ENCODE results near the gene CDCA5. TPM values are rescaled to one million over a fixed set of nuclear protein-coding genes. Genes with fewer than 3 reads are reported as not detected.
A peak's percentile ranks its signal among the peaks of the same experiment; 100 is the strongest.

CDCA5 gene
- total RNA-seq, 4 donors from 2014 or later, result 0.56 to 2.8 (median 1.4) TPM; not detected in 1

DNA sequence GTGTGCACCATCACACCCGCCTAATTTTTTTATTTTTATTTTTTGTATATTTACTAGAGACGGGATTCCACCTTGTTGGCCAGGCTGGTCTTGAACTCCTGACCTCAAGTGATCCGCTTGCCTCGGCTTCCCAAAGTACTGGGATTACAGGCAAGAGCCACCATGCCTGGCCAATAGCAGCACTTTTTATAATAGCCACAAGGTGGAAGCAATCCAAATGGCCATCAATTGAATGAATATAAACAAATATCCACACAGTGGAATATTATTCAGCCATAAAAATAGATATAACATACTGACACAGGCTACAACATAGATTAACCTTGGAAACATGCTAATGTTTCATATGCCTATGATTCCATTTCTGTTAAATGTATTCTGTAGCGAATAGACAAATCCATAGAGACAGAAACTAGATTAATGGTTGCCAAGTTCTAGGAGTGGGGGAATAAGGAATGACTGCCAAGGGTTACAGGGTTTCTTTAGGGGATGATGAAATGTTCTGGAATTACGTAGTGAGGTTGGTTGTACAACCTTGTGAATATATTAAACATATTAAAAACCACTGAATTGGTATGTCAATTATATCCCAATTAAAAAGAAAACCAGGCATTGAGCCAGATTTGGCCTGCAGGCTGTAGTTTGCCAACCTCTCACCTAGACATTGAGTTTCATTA is 17.0 kb upstream of the CDCA5 start:
- ATAC-seq (ENCODE audit: low FRiP score) (no peak), DNase-seq (ENCODE audit: low spot score) (no peak)
- TF ChIP-seq, protein P1, sequence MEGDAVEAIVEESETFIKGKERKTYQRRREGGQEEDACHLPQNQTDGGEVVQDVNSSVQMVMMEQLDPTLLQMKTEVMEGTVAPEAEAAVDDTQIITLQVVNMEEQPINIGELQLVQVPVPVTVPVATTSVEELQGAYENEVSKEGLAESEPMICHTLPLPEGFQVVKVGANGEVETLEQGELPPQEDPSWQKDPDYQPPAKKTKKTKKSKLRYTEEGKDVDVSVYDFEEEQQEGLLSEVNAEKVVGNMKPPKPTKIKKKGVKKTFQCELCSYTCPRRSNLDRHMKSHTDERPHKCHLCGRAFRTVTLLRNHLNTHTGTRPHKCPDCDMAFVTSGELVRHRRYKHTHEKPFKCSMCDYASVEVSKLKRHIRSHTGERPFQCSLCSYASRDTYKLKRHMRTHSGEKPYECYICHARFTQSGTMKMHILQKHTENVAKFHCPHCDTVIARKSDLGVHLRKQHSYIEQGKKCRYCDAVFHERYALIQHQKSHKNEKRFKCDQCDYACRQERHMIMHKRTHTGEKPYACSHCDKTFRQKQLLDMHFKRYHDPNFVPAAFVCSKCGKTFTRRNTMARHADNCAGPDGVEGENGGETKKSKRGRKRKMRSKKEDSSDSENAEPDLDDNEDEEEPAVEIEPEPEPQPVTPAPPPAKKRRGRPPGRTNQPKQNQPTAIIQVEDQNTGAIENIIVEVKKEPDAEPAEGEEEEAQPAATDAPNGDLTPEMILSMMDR (IDR thresholded peaks at IDR 0.05), result no peak

DNA sequence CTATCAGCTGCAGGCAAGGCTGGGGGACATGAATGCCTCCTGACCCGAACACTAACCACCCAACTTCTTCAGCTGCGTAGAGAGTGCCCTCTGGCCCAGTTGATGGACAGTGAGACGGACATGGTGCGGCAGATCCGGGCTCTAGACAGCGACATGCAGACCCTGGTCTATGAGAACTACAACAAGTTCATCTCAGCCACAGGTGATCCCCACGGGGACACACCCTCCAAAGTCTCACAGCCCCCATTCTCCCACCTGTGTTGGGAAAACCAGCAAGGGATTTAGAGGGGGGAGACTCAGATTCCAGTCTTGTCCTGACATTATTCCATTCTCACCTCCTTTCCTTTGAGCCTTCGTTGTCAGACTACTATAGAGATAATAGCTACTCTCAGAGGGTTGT is 13.1 kb upstream of the CDCA5 start:
- TF ChIP-seq, protein P1 (IDR thresholded peaks at IDR 0.05), result no peak
- ATAC-seq (ENCODE audit: low FRiP score) (no peak), DNase-seq (ENCODE audit: low spot score) (no peak)

DNA sequence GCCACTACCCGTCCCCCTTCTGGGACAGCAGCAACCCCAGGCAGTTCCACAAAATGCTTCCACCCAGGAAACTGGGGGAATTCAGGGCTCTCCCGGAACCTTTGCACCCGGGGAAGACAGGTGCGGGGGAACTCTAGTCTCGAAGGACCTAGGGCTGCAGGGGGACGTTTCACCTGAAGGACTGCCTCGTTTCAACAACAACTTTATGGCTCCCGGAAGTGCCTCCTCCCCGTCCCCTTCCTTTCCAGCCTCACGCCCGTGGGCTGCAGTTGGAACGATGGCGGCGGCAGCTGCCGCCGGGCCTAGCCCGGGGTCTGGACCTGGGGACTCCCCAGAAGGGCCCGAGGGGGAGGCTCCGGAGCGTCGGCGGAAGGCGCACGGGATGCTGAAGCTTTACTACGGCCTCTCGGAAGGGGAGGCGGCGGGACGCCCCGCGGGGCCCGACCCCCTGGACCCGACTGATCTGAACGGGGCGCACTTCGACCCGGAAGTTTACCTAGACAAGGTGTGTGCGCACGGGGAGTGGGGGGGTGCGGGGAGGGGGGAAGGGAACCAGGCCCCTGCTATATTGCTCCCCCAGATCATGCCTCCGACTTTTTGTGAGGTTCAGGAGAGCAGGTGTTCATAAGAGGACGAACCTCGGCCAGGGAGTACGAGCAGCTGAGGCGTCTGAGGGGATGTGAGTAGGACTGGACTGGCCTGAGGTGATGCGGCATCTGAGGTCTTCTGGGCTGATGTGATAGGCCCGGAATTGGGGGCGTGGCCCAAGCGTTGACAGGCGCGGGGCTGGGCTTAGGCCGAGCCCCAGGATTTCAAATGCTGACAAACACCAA is 12.3 kb upstream of the CDCA5 start, which contains the start of gene VPS51:
VPS51 (plus strand) TSS at position 241 of the 833 bp plus-strand sequence; CDS start at position 278, 37 bp downstream.
- DNase-seq (ENCODE audit: low spot score), result peak; percentile 84
- ATAC-seq (ENCODE audit: low FRiP score), result peak; percentile 96
- TF ChIP-seq, protein P1 (IDR thresholded peaks at IDR 0.05), result no peak

DNA sequence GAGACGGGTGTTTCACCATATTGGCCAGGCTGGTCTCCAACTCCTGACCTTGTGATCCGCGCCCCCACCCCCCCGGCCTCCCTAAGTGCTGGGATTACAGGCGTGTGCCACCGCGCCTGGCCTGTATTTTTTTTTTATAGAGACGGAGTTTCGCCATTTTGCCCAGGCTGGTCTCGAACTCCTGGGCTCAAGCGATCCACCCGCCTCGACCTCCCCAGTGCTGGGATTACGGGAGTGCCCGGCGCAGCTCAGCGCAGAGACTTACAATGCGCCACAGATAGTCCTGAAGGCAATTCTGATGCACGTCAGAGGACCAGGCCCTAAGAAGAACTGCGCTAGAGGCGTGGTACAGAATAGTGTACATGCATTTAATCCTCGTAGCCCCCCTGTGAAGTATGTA is 11.6 kb upstream of the CDCA5 start:
- DNase-seq (ENCODE audit: low spot score) (no peak), ATAC-seq (ENCODE audit: low FRiP score) (peak; percentile 5)
- TF ChIP-seq, protein P1 (IDR thresholded peaks at IDR 0.05), result no peak

DNA sequence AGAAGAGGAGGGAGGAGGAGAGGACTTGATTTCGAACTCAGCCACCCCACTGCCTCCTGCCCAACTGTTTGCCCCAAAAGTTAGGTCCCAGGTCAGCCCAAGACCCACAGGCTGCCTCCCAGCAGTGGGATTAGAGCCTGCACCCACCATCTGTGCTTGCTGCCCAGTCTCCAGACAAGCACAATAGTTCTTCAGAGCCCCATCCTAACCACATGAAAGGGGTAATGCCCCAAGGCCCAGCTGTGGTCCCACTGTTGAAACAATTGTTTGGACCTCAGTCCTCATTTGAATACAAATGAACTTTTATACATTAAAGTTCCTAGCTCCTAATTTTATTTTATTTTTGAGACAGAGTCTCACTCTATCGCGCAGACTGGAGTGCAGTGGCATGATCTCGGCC is 6.8 kb upstream of the CDCA5 start:
- DNase-seq (ENCODE audit: low spot score) (no peak), ATAC-seq (ENCODE audit: low FRiP score) (no peak)
- TF ChIP-seq, protein P1 (IDR thresholded peaks at IDR 0.05), result no peak

DNA sequence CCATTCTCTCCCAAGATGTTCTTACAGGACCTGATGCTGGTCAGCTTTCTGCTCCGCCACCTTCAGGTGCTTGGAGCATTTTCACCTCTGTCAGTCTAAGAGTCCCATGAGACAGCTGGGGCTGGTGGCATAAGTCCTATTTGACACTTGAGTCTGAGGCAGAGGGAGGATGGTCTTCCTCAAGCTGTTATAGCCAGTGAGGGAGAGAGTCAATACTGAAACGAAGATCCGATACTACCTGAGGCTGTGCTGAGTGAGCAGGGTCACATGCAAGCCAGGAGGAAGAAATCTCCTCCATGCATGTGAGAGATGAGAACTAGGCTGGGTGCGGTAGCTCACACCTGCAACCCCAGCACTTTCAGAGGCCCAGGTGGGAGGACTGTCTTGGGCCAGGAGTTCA is 5.8 kb upstream of the CDCA5 start:
- TF ChIP-seq, protein P1 (IDR thresholded peaks at IDR 0.05), result no peak
- DNase-seq (ENCODE audit: low spot score) (no peak), ATAC-seq (ENCODE audit: low FRiP score) (no peak)

Measured in omental fat pad (tissue), 4 donors.